ENCODE measurements around the gene P4HTM.
"Not testable (repeated sequence)": the region's sequence is repeated elsewhere in the genome, so short reads cannot be mapped to it uniquely, and the experiment has no call there.

The P4HTM gene

DNA sequence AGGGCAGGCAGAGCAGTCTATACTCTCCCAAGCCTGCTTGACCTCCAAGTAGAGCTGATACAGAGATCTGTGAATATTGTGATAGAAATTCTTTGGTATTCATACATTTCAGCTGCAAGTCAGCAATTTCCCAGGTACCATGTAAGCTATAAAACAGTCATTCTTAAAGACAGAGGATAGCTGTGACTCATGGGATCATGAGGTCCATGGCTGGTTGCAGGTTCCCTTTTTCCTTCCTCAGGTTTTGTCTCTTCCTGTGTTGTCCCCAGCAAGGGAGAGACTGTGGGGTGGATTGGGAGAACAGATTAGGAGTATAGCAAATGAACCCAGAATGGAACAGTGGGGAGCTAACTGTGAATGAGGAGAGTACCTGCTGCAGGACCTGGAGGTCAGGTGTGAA lies 5.4 kb upstream of the P4HTM start:
- DNase-seq: no peak

- DNase-seq: no peak
Measured at GRCh38 chr3:48985831-48986376, 4.1 kb upstream of the P4HTM start.

GRCh38 chr3:48989126-48989795 lies 780 bp upstream of the P4HTM start:
- peak; percentile 50 for DNase-seq

DNA sequence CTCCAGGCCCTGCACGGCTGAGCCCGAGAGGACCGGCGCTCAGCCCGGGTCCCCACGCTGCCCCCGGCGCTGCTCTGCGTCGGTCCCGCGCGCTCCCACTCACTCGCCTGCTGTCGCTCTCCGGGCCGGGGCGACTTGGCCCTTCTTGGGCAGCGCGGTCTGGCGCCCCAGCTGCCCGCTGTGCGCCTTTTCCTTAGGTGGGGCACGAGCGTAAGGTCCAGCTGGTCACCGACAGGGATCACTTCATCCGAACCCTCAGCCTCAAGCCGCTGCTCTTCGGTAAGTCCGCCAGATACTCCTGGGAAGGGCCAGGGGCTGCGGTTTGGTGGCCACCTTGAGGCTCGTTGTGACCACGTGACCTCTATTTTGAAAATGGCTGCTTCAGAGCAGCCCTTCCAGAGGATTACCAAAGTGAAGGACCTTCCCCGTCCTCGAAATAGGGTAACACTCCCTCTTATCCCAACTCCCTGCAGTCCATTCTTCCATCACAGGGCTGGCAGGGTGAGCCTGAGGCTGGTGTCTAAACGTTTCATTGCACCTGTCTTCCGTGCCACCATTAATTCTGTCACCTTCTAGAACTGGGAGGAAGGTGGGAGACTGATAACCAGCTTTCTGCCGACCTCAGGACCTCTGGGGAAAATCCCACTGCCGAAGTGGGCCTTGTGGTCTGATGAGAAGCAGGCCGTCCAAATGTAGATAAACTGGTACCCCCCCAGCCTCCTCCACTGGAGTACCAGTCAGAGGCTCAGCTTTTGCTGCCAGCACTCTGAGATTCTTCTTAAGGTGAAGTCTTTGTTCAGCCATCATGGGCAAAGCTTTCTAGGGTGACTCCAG lies 812 bp downstream of the P4HTM start:
- peak; percentile 57 for DNase-seq

GRCh38 chr3:48991851-48992545 lies 2.0 kb downstream of the P4HTM start:
- no peak for DNase-seq

DNA sequence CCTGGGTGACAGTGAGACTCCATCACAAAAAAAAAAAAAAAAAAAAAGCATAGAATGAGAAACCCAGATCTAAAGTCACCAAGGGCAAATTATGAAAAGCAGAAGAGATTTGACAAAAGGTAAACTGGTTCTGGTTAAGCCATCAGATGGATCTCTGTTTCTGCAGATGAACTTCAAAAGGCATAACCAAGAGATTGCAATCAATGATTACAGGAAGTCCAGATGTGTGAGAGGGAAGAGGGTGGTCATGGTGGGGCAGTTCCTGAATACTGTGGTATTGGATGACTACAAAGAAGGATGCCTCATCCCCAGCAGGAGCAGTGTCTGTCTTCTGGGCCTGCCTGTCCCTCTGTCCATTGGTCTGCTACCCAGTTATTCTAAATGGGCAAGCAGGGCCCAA lies 3.8 kb downstream of the P4HTM start:
- DNase-seq: no peak

- DNase-seq: no peak
Measured at GRCh38 chr3:48996640-48997039, 6.6 kb downstream of the P4HTM start.

DNA sequence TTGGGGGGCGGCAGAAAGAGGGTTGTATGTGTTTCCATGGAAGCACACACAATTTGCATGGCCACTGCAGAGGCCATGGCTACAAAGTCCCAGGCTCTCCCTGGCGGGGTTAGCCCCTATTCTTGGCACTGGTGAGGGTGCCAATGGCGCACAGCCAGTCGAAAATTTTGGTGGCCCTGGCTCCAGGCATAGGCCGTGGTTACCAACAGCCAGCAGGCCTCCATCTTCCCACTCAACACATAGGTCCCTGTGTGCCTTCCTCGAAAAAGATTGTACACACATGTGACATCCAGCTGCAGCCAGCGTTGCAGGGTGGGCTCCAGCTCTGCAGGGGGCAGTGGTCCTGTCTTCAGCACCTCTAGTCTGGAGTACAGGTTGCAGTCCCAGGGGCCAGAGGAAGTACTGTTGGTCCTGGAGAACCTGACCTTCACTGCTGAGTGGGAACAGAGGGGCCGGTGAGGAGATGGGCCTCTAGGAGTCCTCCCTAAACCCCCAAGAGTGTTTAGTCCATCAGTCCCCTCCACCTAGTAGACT lies 7.1 kb downstream of the P4HTM start:
- no peak for DNase-seq

GRCh38 chr3:48997714-48998637 lies 7.9 kb downstream of the P4HTM start:
- DNase-seq: peak; percentile 32

DNA sequence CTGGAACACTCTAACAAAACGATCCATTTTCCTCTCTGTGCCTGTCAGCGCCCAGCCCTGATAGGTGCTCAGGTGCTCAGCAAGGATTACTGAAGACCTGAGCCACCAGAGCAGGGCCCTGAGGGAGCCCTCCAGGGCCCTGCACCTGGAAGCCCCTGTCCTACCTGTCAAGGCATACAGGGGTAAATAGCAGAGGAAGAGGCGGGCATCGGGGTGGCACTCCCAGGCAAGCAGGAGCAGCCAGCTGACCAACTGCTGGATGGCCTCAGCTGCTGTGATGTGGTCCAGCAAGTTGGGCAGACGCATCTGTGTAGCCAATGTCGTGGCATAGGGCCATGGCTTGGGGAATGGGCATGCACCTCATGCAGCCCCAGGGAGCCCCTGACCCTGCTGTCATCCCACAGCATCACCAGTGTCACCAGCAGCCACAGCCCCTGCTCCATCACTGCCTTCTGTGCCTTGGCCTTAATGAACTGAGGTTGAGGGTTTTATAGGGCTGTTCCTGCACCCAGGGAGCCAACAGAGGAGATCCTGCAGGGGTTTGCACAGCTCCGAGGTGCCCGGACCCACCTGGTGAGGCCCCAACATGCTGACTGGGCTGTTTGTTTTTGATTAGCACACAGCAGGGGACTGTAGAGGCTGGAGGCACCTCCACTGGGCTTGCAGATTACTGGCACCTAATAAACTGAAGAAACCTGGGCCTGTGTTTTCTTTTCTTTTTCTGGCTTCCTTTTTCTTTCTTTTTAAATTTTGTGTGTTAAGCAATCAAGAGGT lies 9.2 kb downstream of the P4HTM start:
- peak; percentile 59 for DNase-seq

GRCh38 chr3:49001155-49001554 lies 11.1 kb downstream of the P4HTM start:
- no peak for DNase-seq

GRCh38 chr3:49004352-49005302 lies 14.6 kb downstream of the P4HTM start:
- DNase-seq: peak; percentile 10

- no peak for DNase-seq
Measured at GRCh38 chr3:49005303-49005680, 15.3 kb downstream of the P4HTM start.

- DNase-seq: no peak
Measured at GRCh38 chr3:49005998-49006397, 16.0 kb downstream of the P4HTM start.

DNA sequence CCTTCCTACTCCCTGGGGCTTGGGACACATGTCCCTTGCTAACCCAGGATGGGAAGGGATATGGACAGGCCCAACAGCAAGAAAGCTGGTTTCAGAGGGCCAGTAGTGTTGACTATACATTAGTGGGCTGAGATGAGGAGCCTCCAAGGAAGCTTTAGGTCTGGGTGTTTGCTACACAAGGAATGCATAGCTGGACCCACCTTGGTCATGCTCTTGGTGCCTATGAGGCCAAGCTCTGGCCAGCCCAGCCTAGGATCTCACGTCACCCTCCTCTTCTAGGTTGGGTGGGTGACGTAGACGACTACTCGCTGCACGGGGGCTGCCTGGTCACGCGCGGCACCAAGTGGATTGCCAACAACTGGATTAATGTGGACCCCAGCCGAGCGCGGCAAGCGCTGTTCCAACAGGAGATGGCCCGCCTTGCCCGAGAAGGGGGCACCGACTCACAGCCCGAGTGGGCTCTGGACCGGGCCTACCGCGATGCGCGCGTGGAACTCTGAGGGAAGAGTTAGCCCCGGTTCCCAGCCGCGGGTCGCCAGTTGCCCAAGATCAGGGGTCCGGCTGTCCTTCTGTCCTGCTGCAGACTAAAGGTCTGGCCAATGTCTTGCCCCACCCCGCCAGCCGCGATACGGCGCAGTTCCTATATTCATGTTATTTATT lies 16.5 kb downstream of the P4HTM start:
- DNase-seq: peak; percentile 38

- peak; percentile 96 for DNase-seq
Measured at GRCh38 chr3:49007068-49007770, 17.2 kb downstream of the P4HTM start, which contains the start of gene WDR6. WDR6 (plus strand) TSS chr3:49007391; CDS start chr3:49007432, 41 bp downstream.

GRCh38 chr3:49007771-49008528 lies 17.9 kb downstream of the P4HTM start:
- DNase-seq: peak; percentile 92

- not testable (repeated sequence) for DNase-seq
Measured at GRCh38 chr3:49008627-49009026, 18.6 kb downstream of the P4HTM start.
